Measurements from ENCODE around the gene PPM1L.

- TF ChIP-seq GATA2 (IDR thresholded peaks at IDR 0.05; ENCODE audit: low read depth, low read length) (no peak), GATA3 (IDR thresholded peaks at IDR 0.05; ENCODE audit: low read depth, low read length) (no peak)
These were observed 23.0 kb downstream of the PPM1L start for GRCh38 chr3:160779040-160779439.
